ENCODE results near the gene SPRED1. TPM values are rescaled to one million over a fixed set of nuclear protein-coding genes. Genes with fewer than 3 reads are reported as not detected.
A peak's percentile ranks its signal among the peaks of the same experiment; 100 is the strongest.

The SPRED1 gene
- total RNA-seq, 1 donor from 2014 or later: 20.4 TPM

GRCh38 chr15:38217191-38217595 is 35.4 kb upstream of the SPRED1 start:
- H3K27me3 ChIP-seq (ENCODE audit: control insufficient read depth, insufficient read depth, low read length): no peaks in the 10 kb centered on the region
- H3K4me3 ChIP-seq (ENCODE audit: low read depth, low read length): no peak overlapping the region
- no peaks in the 10 kb centered on the region for H3K36me3 ChIP-seq (ENCODE audit: control insufficient read depth, insufficient read depth, low read length)
- DNase-seq (ENCODE audit: low read depth): peak; percentile 52
- TF ChIP-seq CTCF (IDR thresholded peaks at IDR 0.05; ENCODE audit: insufficient read depth, low read length, poor library complexity, severe bottlenecking): no peak

GRCh38 chr15:38217788-38218609 is 34.6 kb upstream of the SPRED1 start:
- no peak for TF ChIP-seq CTCF (IDR thresholded peaks at IDR 0.05; ENCODE audit: insufficient read depth, low read length, poor library complexity, severe bottlenecking)

DNA sequence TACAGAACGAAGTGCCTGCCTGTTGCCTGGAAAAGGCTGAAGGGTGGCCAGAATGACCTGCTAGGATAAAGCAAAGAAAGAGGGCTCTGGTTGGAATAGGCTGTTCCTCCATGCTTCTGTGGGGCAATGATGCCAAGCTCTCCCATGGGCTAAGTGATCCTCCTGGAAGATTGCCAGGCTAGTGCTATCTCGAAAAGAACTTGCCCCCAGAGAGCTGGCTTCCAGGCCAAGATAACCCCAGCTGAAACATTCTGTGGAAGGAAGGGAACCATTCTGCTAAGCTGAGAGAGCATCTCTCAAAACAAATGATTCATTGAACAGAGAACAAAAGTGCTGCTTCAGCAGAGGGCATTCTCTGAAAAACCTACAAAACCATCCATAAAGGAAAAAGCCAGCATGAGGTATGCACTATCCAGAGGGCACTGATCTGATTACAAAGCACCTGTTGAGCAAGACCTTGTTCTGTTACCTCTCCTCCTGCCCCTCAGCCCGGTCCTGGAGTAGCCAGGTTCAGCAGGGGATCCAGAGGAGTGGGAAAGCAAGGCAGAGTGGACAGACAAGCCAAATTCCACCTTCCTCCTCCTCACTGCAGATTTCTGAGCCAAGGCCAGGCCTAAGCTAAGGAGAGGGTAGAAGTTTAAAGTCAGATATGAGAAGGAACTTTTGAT is 31.9 kb upstream of the SPRED1 start:
- TF ChIP-seq CTCF (IDR thresholded peaks at IDR 0.05; ENCODE audit: insufficient read depth, low read length, poor library complexity, severe bottlenecking): no peak
- no peaks in the 10 kb centered on the region for H3K27me3 ChIP-seq (ENCODE audit: control insufficient read depth, insufficient read depth, low read length)
- H3K36me3 ChIP-seq (ENCODE audit: control insufficient read depth, insufficient read depth, low read length): no peaks in the 10 kb centered on the region
- no peak overlapping the region for H3K4me3 ChIP-seq (ENCODE audit: low read depth, low read length)
- no peak for DNase-seq (ENCODE audit: low read depth)

More at GRCh38 chr15:38217788-38218609, 34.6 kb upstream of the SPRED1 start:
- Histone ChIP-seq H3K27me3 (ENCODE audit: control insufficient read depth, insufficient read depth, low read length) (no peaks in the 10 kb centered on the region), H3K4me3 (ENCODE audit: low read depth, low read length) (no peak overlapping the region), H3K36me3 (ENCODE audit: control insufficient read depth, insufficient read depth, low read length) (no peaks in the 10 kb centered on the region)
- no peak for DNase-seq (ENCODE audit: low read depth)

DNA sequence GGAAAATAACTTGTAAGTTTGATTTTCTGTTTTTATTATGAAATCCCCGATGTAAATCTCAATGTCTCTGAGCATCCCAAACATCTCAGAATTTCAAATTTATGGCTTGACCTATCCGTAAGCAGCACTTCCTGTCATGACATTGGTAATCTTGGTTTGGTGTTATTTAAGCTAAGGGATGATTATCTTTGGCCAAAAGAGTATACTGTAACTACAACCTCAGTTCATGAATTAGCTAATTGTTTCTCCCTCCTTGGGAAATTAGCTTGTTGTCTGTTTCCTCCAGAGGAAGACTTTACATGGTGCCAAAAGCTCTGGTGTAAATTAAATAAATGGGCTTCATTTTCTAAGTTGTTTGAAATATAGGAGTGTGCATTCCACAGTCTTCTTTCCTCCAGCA is 28.1 kb upstream of the SPRED1 start:
- no peak overlapping the region for H3K4me3 ChIP-seq (ENCODE audit: low read depth, low read length)
- H3K36me3 ChIP-seq (ENCODE audit: control insufficient read depth, insufficient read depth, low read length): no peaks in the 10 kb centered on the region

DNA sequence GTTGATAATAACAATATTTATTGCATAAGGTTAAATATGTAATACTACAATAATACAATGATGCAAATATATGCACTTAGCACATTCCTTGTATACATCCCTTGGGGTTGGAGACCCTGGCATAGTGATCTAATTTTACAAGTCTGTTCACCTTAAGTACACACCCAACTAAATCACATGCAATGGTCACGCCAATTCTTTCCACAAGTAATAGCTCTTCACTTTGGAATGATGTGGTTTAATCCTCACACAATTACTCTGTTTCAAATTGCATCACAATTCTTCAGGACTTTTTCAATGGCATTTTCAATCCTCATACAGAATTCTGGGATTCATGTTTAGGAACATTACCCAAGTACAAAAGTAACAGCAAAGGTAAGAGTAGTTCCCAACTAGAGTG is 27.3 kb upstream of the SPRED1 start:
- Histone ChIP-seq H3K36me3 (ENCODE audit: control insufficient read depth, insufficient read depth, low read length) (no peaks in the 10 kb centered on the region), H3K4me3 (ENCODE audit: low read depth, low read length) (no peak overlapping the region), H3K27me3 (ENCODE audit: control insufficient read depth, insufficient read depth, low read length) (no peaks in the 10 kb centered on the region)
- DNase-seq (ENCODE audit: low read depth): no peak
- TF ChIP-seq CTCF (IDR thresholded peaks at IDR 0.05; ENCODE audit: insufficient read depth, low read length, poor library complexity, severe bottlenecking): no peak

More for the DNA sequence above, 28.1 kb upstream of the SPRED1 start:
- no peak for TF ChIP-seq CTCF (IDR thresholded peaks at IDR 0.05; ENCODE audit: insufficient read depth, low read length, poor library complexity, severe bottlenecking)
- H3K27me3 ChIP-seq (ENCODE audit: control insufficient read depth, insufficient read depth, low read length): no peaks in the 10 kb centered on the region
- no peak for DNase-seq (ENCODE audit: low read depth)

All from kidney epithelial cell (primary cell).